T47D (cell line): ENCODE data around the gene UNC5C.
"Not testable (repeated sequence)": the region's sequence is repeated elsewhere in the genome, so short reads cannot be mapped to it uniquely, and the experiment has no call there.

Source experiments
- DNase-seq, 2 experiments: peaks; one replicate each; pipeline versions ENCODE4 v3.0.0 to v3.0.0-alpha.2; 2011 to 2012; ENCODE audit warnings: low read depth in 1 of 2, low spot score in 1 of 2
- JUND ChIP-seq: IDR thresholded peaks from 2 replicates; pipeline ENCODE4 v1.6.1; 2012; ENCODE audit warnings: low read depth
- in situ Hi-C: cut with HindIII; loops from 2 replicates; pipeline ENCODE4 v1.10.0; 2016; ENCODE audit warnings: low sequenced_read_pairs, low pct_unique_long_range_greater_than_20kb

The UNC5C gene

GRCh38 chr4:95158045-95158444, 390.7 kb downstream of the UNC5C start:
- in situ Hi-C loops, result no loop called here
- DNase-seq, result no peak
- no peak for TF ChIP-seq JUND

DNA sequence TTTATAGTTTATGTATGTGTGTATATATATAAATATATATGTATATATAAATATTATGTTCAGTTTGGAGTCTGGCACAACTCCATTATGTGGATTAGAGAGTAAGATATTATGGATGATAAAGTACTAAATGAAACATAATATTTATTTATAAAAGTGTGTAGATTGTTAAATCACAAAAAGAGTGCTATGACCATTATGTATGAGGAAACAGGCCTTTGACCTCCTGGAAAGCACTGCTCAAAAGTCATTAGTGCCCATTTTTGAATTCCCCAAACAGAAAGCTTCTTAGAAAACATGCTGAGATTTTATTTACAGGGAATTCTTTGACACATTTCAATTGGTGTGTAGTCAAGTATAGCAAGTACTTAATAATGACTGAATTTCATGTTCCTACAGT, 391.2 kb downstream of the UNC5C start:
- TF ChIP-seq JUND, result no peak
- in situ Hi-C loops, result no loop called here
- no peak for DNase-seq

- no peak for DNase-seq
- no peak for TF ChIP-seq JUND
- in situ Hi-C loops, result no loop called here
Measured at GRCh38 chr4:95156452-95156765, 392.4 kb downstream of the UNC5C start.

DNA sequence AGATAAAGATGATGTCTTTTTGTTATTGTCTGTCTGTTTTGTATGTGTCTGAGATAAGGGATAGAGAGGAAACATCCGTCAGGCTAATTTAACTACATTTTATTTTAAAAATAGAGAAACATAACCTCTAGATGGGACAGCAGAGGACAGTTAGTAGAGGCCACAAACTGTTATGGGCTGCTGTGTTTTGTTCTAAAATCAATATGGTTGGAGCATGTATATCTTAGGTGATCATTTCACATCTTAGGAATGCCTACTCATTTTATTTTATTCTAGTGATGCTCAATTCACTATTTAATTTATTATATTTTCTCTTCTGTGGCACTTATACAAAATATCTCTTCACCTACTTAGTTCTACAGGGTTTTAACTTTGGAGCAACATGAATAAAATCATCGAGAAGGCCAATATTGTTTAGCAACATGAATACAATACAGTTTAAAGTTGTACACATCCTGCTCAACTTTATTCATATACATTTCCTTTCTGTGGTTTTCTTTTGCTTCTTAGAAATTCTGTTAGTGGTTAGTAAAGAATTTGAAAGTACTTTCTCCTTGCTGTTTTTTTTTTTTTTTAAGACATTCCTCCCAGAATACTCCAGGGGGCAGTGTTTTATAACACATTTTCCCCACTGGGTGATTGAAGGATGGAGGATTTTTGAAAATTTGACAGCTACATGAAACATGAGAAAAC, 392.9 kb downstream of the UNC5C start:
- in situ Hi-C loops, result no loop called here
- DNase-seq, result peak in 1 of 2 experiments; percentile 44
- TF ChIP-seq JUND, result no peak

DNA sequence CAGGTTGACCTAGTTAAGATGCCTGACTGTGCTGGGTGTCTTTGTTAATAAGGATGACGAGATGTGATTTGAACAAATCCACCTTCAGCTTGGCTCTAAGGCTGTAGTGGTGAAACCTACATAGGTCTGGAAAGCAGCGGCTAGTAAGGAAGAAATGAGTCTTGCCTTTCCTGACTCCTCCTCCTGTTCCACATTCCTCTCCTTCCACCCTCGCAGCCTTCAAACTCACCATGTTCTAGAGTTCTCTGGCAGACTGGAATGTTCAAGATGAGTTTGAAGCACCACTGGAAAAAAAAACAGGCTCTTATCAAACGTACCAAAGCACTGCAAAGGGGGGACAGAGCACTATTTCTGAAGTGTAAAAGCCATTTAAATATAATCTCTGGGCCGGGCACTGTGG, 395.6 kb downstream of the UNC5C start:
- no peak for TF ChIP-seq JUND
- DNase-seq, result no peak
- in situ Hi-C loops, result no loop called here

DNA sequence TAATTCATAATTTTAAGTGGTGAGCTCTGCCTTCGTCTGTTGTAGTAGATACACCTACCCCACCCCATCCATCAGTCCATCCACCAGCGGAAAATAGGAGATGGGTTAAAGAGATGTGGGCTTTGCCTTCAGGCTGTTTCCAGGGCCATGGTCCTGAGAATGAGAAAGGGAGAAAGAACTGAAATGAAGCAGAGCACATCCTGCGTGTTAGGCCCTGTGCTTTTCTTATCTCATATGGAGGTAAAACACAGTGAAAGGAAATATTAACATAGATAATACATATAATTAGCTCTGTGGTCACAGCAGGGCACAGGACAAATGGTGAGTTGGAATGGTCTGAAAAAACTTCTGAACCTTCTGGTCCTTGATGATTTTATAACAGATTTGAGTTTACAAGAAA, 397.5 kb downstream of the UNC5C start:
- in situ Hi-C loops, result no loop called here
- DNase-seq, result no peak
- TF ChIP-seq JUND, result no peak

DNA sequence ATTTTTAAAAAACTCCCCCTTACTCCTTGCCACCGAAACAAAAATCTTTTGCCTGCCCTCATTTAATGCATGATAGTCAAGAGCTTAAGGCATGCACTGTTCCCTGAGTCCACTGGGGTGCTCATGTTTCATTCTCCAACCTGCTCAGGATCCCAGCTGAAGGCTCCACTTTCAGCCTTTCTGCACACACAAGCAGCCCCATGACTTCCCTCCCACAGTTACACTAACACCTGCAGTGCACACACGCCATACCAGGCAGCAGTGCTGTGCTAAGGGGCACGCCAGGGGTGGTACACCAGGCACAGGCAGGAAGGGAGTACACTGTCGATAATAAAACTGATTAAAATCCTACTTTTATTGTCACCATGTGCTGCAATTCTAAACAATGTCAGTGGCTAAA, 405.8 kb downstream of the UNC5C start:
- no peak for TF ChIP-seq JUND
- DNase-seq, result peak in 1 of 2 experiments; percentile 13
- in situ Hi-C loops, result no loop called here

DNA sequence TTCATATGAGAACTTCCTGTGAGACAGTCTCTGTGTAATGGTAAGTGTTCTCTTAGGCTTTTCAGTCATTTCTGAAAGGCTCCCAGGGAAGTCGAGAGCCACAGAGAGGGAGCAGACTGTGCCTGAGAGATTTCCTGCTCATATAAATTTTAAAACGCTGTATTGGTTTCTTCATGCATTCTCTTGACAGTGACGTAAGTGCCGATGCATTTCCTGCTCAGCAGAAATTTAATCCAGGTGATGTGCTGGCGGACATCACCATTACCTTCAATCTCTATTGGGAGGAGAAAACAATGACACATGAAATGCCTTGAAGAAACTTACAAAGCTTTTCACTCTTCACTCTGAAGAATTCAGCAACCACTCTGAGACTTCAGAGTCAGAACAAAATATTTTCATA, 407.4 kb downstream of the UNC5C start:
- DNase-seq, result no peak
- in situ Hi-C loops, result no loop called here
- no peak for TF ChIP-seq JUND

DNA sequence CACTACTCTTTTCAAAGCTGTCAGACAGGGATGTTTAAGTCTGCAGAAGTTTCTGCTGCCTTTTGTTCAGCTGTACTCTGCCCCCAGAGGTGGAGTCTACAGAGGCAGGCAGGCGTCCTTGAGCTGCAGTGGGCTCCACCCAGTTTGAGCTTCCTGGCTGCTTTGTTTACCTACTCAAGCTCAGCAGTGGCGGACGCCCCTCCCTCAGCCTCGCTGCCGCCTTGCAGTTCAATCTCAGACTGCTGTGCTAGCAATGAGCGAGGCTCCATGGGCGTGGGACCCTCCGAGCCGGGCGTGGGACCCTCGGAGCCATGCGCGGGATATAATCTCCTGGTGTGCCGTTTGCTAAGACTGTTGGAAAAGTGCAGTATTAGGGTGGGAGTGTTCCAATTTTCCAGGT, 409.3 kb downstream of the UNC5C start:
- DNase-seq, in situ Hi-C loops: not testable (repeated sequence)

GRCh38 chr4:95134016-95134415, 414.8 kb downstream of the UNC5C start:
- in situ Hi-C loops, DNase-seq: not testable (repeated sequence)

DNA sequence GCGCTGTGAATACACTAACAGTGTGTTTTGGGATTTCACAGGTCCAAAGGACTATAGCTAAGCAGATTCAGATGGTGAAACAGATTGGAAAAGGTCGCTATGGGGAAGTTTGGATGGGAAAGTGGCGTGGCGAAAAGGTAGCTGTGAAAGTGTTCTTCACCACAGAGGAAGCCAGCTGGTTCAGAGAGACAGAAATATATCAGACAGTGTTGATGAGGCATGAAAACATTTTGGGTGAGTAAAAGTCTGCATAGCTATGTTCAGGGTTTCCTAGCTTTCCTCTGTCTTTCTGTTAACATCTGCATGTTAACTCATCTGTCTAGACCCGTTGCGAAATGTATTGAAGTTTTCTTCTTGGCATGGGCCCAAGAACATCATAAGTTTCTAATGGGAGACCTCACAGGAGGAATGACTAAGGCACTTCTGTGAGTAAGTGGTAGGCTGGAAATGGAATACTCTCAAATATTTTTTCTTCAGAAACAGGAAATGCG, 418.9 kb downstream of the UNC5C start:
- in situ Hi-C loops, result no loop called here
- no peak for TF ChIP-seq JUND
- no peak for DNase-seq

- TF ChIP-seq JUND, result no peak
- in situ Hi-C loops, result no loop called here
- no peak for DNase-seq
Measured at GRCh38 chr4:95129031-95129430, 419.7 kb downstream of the UNC5C start.

DNA sequence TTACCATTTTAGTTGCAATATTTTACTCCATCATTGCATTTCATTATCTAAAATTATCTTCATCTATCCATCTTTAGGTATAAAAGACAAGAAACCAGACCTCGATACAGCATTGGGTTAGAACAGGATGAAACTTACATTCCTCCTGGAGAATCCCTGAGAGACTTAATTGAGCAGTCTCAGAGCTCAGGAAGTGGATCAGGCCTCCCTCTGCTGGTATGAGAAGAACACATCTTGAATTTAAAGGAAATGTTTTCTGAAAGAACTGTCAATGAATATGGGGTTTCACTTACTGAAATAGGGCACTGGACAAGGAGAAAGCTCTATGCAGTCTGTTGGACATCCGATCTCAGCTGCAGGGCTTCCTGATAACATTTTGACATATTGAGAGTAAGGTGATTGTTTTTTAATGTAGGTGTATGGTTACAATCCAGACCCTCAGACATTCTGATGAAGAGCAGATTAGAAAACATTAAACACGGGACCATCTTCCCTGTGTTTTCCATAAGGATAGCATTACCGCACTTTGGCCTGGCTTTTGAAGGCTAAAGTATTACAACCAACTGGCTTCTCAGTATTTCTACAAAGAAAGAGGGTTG, 423.8 kb downstream of the UNC5C start:
- DNase-seq, result peak; percentile 31 to 75
- in situ Hi-C loops, result no loop called here
- no peak for TF ChIP-seq JUND

GRCh38 chr4:95122001-95122400, 426.8 kb downstream of the UNC5C start:
- in situ Hi-C loops, result no loop called here
- DNase-seq, result no peak
- TF ChIP-seq JUND, result no peak
